ENCODE measurements around the gene LRRFIP1. TPM values are rescaled to one million over a fixed set of nuclear protein-coding genes. Genes with fewer than 3 reads are reported as not detected.

The LRRFIP1 gene
- total and polyA plus RNA-seq, 9 of the 15 experiments (the other 6 are each of a cell fraction or from before 2014, with no cell fraction given) = 13.1 to 45.2 (median 31.3) TPM

DNA sequence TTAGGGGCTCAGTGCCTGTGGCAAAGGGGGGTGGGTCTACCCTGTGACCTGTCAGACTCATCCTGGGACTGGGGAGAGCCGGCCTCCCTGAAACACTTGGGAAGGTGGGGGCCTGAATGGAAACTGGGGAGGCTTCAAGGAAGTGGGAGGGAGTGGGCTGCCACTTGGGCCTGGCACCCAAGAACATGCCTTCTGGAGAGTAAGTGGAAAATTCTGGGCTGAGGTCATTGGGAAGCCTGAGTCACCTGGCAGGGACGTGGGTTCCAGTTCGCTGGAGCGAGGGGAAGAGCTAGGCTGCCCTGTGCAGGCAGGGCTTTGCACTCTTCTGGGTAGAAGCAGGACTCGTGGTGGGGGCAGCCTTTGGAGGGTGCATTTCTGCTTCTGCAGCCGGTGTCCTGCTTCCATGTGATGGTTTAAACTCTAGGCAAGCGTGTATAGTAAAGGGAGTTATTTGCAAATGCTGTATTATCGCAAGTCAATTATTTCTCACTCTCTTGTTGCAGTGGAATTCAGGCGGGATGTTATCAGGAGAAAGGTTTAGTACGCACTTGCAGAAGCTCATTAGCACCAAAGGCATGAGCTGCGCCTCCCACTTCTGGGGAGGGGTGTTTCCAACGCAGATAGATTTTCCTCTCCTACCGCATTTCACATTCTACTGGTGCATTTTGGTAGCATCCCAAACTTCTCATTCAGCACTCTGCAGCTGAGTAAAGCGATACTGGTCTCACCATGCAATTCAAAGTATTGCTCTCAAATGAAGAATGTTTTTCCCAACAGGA is 3.8 kb downstream of the LRRFIP1 start:
- BruUV-seq (replicated peaks) = no TSS peak
- no peak for ATAC-seq
- no peak for TF ChIP-seq FIP1L1 (IDR thresholded peaks at IDR 0.05; ENCODE audit: low read depth, low read length, poor library complexity, severe bottlenecking)
- no peak for TF ChIP-seq CREBBP (IDR thresholded peaks at IDR 0.05; ENCODE audit: low read depth, low read length)
- TF ChIP-seq, protein P1, sequence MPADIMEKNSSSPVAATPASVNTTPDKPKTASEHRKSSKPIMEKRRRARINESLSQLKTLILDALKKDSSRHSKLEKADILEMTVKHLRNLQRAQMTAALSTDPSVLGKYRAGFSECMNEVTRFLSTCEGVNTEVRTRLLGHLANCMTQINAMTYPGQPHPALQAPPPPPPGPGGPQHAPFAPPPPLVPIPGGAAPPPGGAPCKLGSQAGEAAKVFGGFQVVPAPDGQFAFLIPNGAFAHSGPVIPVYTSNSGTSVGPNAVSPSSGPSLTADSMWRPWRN (IDR thresholded peaks at IDR 0.05; ENCODE audit: low read depth) = no peak
- TF ChIP-seq HOXB6 (CRISPR knock-in tag; IDR thresholded peaks at IDR 0.05; ENCODE audit: borderline replicate concordance) = no peak
- no peak for TF ChIP-seq TOE1 (IDR thresholded peaks at IDR 0.05; ENCODE audit: borderline replicate concordance)
- TF ChIP-seq TOE1 (CRISPR knock-in tag; IDR thresholded peaks at IDR 0.05; ENCODE audit: borderline replicate concordance, low read depth) = no peak
- no peak for TF ChIP-seq RBM34 (IDR thresholded peaks at IDR 0.05; ENCODE audit: borderline replicate concordance, insufficient read depth, low read length)
- no peak for TF ChIP-seq ZNF707 (CRISPR knock-in tag; conservative IDR thresholded peaks at IDR 0.05)
- no peak for TF ChIP-seq ZNF431 (CRISPR knock-in tag; IDR thresholded peaks at IDR 0.05)
- TF ChIP-seq, protein P2, sequence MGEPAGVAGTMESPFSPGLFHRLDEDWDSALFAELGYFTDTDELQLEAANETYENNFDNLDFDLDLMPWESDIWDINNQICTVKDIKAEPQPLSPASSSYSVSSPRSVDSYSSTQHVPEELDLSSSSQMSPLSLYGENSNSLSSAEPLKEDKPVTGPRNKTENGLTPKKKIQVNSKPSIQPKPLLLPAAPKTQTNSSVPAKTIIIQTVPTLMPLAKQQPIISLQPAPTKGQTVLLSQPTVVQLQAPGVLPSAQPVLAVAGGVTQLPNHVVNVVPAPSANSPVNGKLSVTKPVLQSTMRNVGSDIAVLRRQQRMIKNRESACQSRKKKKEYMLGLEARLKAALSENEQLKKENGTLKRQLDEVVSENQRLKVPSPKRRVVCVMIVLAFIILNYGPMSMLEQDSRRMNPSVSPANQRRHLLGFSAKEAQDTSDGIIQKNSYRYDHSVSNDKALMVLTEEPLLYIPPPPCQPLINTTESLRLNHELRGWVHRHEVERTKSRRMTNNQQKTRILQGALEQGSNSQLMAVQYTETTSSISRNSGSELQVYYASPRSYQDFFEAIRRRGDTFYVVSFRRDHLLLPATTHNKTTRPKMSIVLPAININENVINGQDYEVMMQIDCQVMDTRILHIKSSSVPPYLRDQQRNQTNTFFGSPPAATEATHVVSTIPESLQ (CRISPR knock-in tag; IDR thresholded peaks at IDR 0.05) = no peak
- TF ChIP-seq, protein P3, sequence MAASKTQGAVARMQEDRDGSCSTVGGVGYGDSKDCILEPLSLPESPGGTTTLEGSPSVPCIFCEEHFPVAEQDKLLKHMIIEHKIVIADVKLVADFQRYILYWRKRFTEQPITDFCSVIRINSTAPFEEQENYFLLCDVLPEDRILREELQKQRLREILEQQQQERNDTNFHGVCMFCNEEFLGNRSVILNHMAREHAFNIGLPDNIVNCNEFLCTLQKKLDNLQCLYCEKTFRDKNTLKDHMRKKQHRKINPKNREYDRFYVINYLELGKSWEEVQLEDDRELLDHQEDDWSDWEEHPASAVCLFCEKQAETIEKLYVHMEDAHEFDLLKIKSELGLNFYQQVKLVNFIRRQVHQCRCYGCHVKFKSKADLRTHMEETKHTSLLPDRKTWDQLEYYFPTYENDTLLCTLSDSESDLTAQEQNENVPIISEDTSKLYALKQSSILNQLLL (CRISPR knock-in tag; IDR thresholded peaks at IDR 0.05; ENCODE audit: borderline replicate concordance) = no peak
- TF ChIP-seq ETV5 (CRISPR knock-in tag; IDR thresholded peaks at IDR 0.05; ENCODE audit: low read depth) = no peak
- no peak for TF ChIP-seq GTF2F1 (IDR thresholded peaks at IDR 0.05; ENCODE audit: low read depth, low read length)
- no peak for TF ChIP-seq SUPT5H (IDR thresholded peaks at IDR 0.05)
- no peak for TF ChIP-seq GABPB1 (CRISPR knock-in tag; IDR thresholded peaks at IDR 0.05)

More for the DNA sequence above, 3.8 kb downstream of the LRRFIP1 start:
- H3K27me3 ChIP-seq (ENCODE audit: control insufficient read depth in 2 of 2, insufficient read depth in 2 of 2, low read length in 2 of 2) = peaks cover 6 to 53% of the 10 kb centered on the region in 2 experiments; a peak in 4 of 5 replicates
- no peaks in the 10 kb centered on the region; the same call in 1 of the 2 replicates for H4K20me1 ChIP-seq (replicated peaks; ENCODE audit: control insufficient read depth, insufficient read depth, low read length)
- no peak overlapping the region for H3K9ac ChIP-seq (ENCODE audit: insufficient read depth in 1 of 2, low read depth in 2 of 2, low read length in 2 of 2)
- in situ Hi-C loops (cut with MboI) = no loop called here
- H3K4me2 ChIP-seq (ENCODE audit: insufficient read depth, low read length) = no peak overlapping the region
- H3K79me2 ChIP-seq (ENCODE audit: control insufficient read depth, insufficient read depth, low read length) = no peaks in the 10 kb centered on the region
- ChIA-PET CTCF (ENCODE audit: low intra/inter-chr PET ratio) (no interaction called here), POLR2A (interaction anchor here (0.6 to 1.0 kb wide), 2 partner anchors 9 to 1140 kb away, joined by 3 to 4 read pairs; no protein-coding TSS in a partner anchor)
- 1% methylated on average over 14 of the region's 14 CpGs for WGBS (ENCODE audit: insufficient coverage, low coverage, missing lambda C conversion rate)
- no peaks in the 10 kb centered on the region for H3K9me3 ChIP-seq (replicated peaks; ENCODE audit: control insufficient read depth, insufficient read depth, low read depth, low read length)
- no peaks in the 10 kb centered on the region for H3K9me1 ChIP-seq (ENCODE audit: control insufficient read depth, insufficient read depth, low read length)
- intact Hi-C loops (cut with micrococcal nuclease) = no loop called here
- H3K4me3 ChIP-seq = no peak overlapping the region
- H3K4me1 ChIP-seq (replicated peaks in 1 of 2; ENCODE audit: control insufficient read depth in 2 of 2, insufficient read depth in 2 of 2, low read length in 2 of 2) = no peaks in the 10 kb centered on the region
- H2AFZ ChIP-seq (ENCODE audit: low read depth, low read length) = no peak overlapping the region
- no peak for FAIRE-seq
- no peak overlapping the region for H3K27ac ChIP-seq (ENCODE audit: extremely low read depth, low read depth, low read length)
- DNase-seq (ENCODE audit: extremely low read depth in 1 of 4, low spot score in 3 of 4) = no peak
- no peaks in the 10 kb centered on the region for H3K36me3 ChIP-seq (ENCODE audit: control insufficient read depth, insufficient read depth, low read length)

Measured in K562 (cell line).